Sigmoid colon (tissue), 7 donors: ENCODE data around the gene GRB7. TPM values are rescaled to one million over a fixed set of nuclear protein-coding genes. Genes with fewer than 3 reads are reported as not detected.

Source experiments
- DNase-seq: peaks from one replicate; pipeline ENCODE4 v3.0.0-alpha.2; 2019
- H3K27ac ChIP-seq, 4 donors: fragments of 200-600 bp; sonication (generic); one replicate each; pipeline ENCODE4 v1.5.1; 2016 to 2019; ENCODE audit warnings: mild to moderate bottlenecking in 1 of 4
- H3K27me3 ChIP-seq, 3 donors: fragments of 200-600 bp; sonication (generic); one replicate each; pipeline ENCODE4 v1.5.1; 2019; ENCODE audit warnings: mild to moderate bottlenecking in 1 of 3
- H3K36me3 ChIP-seq, 4 donors: fragments of 200-600 bp; sonication (generic); one replicate each; pipeline ENCODE4 v1.5.1; 2016 to 2019
- H3K4me1 ChIP-seq, 4 donors: fragments of 200-600 bp; sonication (generic); one replicate each; pipeline ENCODE4 v1.5.1; 2017 to 2019
- H3K4me3 ChIP-seq, 4 donors: fragments of 200-600 bp; sonication (generic); one replicate each; pipeline ENCODE4 v1.5.1; 2017 to 2019; ENCODE audit warnings: mild to moderate bottlenecking in 2 of 4, moderate library complexity in 1 of 4
- H3K9me3 ChIP-seq, 4 donors: fragments of 200-600 bp in 3 of 4; sonication (generic) in 3 of 4; one replicate each; pipeline versions ENCODE4 v1.5.1 to v1.6.1; 2013 to 2019
- CTCF ChIP-seq, 4 experiments: fragments of 450-650 bp in 3 of 4; fragments of 200-600 bp in 1 of 4; IDR thresholded peaks; one replicate each; pipeline ENCODE4 v1.5.1; 2016 to 2019; ENCODE audit warnings: antibody characterized with exemption in 4 of 4, mild to moderate bottlenecking in 3 of 4, moderate library complexity in 2 of 4
- EP300 ChIP-seq, 4 donors: sonication (generic); formaldehyde crosslinking; IDR thresholded peaks; one replicate each; pipeline ENCODE4 v1.6.1; 2017; ENCODE audit warnings: antibody characterized with exemption in 4 of 4
- POLR2A ChIP-seq, 2 donors: fragments of 450-650 bp; IDR thresholded peaks; one replicate each; pipeline ENCODE4 v1.6.1; 2016; ENCODE audit warnings: antibody characterized with exemption in 2 of 2, mild to moderate bottlenecking in 2 of 2, moderate library complexity in 2 of 2
- POLR2AphosphoS5 ChIP-seq, 4 donors: sonication (generic); formaldehyde crosslinking; IDR thresholded peaks; one replicate each; pipeline ENCODE4 v1.6.1; 2017; ENCODE audit warnings: antibody characterized with exemption in 4 of 4
- WGBS, 2 donors: extraction: QIAGEN DNeasy Blood & Tissue Kit; methylation state at CpG; one replicate each; pipeline ENCODE4 v1.1.7; 2013; 5-methylcytosine and 5-hydroxymethylcytosine counted together
- intact Hi-C: fragments of 100-400 bp; cut with DNase I; formaldehyde crosslinking; loops from one replicate; pipeline ENCODE4 v1.15.1; 2023
- polyA plus RNA-seq, 3 donors: library from polyadenylated mRNA; stranded (reverse); fragments of 200-250 nt; gene quantifications; one replicate each; pipeline ENCODE4 v1.2.3, GENCODE V29; 2013
- total RNA-seq, 4 donors: library from RNA; depleted of rRNA; stranded (reverse); fragments of >200 nt; gene quantifications; one replicate each; pipeline ENCODE4 v1.1.0, GENCODE V29; 2016
- donor health status: healthy with polysubstance abuse.
- donor health status: Bipolar disorder and iron deficiency.
- donor health status: healthy.

The GRB7 gene
- total and polyA plus RNA-seq, 7 donors: under 0.01 to 17.9 (median 13.2) TPM; not detected in 3

- H3K4me3 ChIP-seq: no peak overlapping the region
- peaks cover 22 to 81% (median 26%) of the 10 kb centered on the region in 4 donors for H3K36me3 ChIP-seq
- H3K27me3 ChIP-seq: no peaks in the 10 kb centered on the region
- no peaks in the 10 kb centered on the region for H3K9me3 ChIP-seq
- intact Hi-C loops: no loop called here
- 82 to 92% methylated on average over 18 of the region's 18 CpGs for WGBS, 2 donors
- TF ChIP-seq EP300 (IDR thresholded peaks at IDR 0.05): no peak
- no peak for TF ChIP-seq POLR2A (IDR thresholded peaks at IDR 0.05)
- TF ChIP-seq CTCF (IDR thresholded peaks at IDR 0.05): no peak
- TF ChIP-seq POLR2AphosphoS5 (IDR thresholded peaks at IDR 0.05): no peak
- H3K27ac ChIP-seq: no peak overlapping the region
- no peak for DNase-seq
- no peaks in the 10 kb centered on the region for H3K4me1 ChIP-seq
Observed at GRCh38 chr17:39715375-39716072, 22.2 kb upstream of the GRB7 start.

GRCh38 chr17:39716073-39716818, 21.5 kb upstream of the GRB7 start:
- no peaks in the 10 kb centered on the region for H3K27me3 ChIP-seq
- TF ChIP-seq POLR2AphosphoS5 (IDR thresholded peaks at IDR 0.05): no peak
- H3K9me3 ChIP-seq: no peaks in the 10 kb centered on the region
- intact Hi-C loops: no loop called here
- peaks cover 21 to 76% (median 26%) of the 10 kb centered on the region in 4 donors for H3K36me3 ChIP-seq
- no peak overlapping the region for H3K4me3 ChIP-seq
- no peaks in the 10 kb centered on the region for H3K4me1 ChIP-seq
- 33 to 76% methylated on average over 15 of the region's 15 CpGs for WGBS, 2 donors
- DNase-seq: no peak
- H3K27ac ChIP-seq: peak overlapping the region in 1 of 4 donors; percentile 18

GRCh38 chr17:39716879-39717536, 20.7 kb upstream of the GRB7 start:
- Histone ChIP-seq H3K9me3 (no peaks in the 10 kb centered on the region), H3K27ac (no peak overlapping the region), H3K36me3 (peaks cover 15 to 72% (median 23%) of the 10 kb centered on the region in 4 donors), H3K4me3 (no peak overlapping the region), H3K4me1 (no peaks in the 10 kb centered on the region), H3K27me3 (no peaks in the 10 kb centered on the region)
- intact Hi-C loops: no loop called here
- TF ChIP-seq EP300 (IDR thresholded peaks at IDR 0.05) (no peak), CTCF (IDR thresholded peaks at IDR 0.05) (no peak), POLR2AphosphoS5 (IDR thresholded peaks at IDR 0.05) (no peak), POLR2A (IDR thresholded peaks at IDR 0.05) (no peak)
- DNase-seq: no peak
- WGBS, 2 donors: 48 to 77% methylated on average over 11 of the region's 11 CpGs

- Histone ChIP-seq H3K27ac (no peak overlapping the region), H3K4me3 (no peak overlapping the region), H3K9me3 (no peaks in the 10 kb centered on the region), H3K36me3 (peaks cover 12 to 72% (median 21%) of the 10 kb centered on the region in 4 donors), H3K4me1 (no peaks in the 10 kb centered on the region), H3K27me3 (no peaks in the 10 kb centered on the region)
- DNase-seq: no peak
- no peak for TF ChIP-seq POLR2A (IDR thresholded peaks at IDR 0.05)
- TF ChIP-seq EP300 (IDR thresholded peaks at IDR 0.05): no peak
- no peak for TF ChIP-seq POLR2AphosphoS5 (IDR thresholded peaks at IDR 0.05)
- TF ChIP-seq CTCF (IDR thresholded peaks at IDR 0.05): no peak
- 87 to 90% methylated on average over 6 of the region's 6 CpGs for WGBS, 2 donors
- intact Hi-C loops: no loop called here
Observed at GRCh38 chr17:39717660-39718059, 20.1 kb upstream of the GRB7 start.
